Measurements from ENCODE around the gene GLRA3.

- TF ChIP-seq EP300 (IDR thresholded peaks at IDR 0.05) (no peak), POLR2A (IDR thresholded peaks at IDR 0.05) (no peak)
- TF ChIP-seq, protein P1, sequence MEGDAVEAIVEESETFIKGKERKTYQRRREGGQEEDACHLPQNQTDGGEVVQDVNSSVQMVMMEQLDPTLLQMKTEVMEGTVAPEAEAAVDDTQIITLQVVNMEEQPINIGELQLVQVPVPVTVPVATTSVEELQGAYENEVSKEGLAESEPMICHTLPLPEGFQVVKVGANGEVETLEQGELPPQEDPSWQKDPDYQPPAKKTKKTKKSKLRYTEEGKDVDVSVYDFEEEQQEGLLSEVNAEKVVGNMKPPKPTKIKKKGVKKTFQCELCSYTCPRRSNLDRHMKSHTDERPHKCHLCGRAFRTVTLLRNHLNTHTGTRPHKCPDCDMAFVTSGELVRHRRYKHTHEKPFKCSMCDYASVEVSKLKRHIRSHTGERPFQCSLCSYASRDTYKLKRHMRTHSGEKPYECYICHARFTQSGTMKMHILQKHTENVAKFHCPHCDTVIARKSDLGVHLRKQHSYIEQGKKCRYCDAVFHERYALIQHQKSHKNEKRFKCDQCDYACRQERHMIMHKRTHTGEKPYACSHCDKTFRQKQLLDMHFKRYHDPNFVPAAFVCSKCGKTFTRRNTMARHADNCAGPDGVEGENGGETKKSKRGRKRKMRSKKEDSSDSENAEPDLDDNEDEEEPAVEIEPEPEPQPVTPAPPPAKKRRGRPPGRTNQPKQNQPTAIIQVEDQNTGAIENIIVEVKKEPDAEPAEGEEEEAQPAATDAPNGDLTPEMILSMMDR (IDR thresholded peaks at IDR 0.05), result no peak
Measured at GRCh38 chr4:174633399-174633798, 195.6 kb downstream of the GLRA3 start.
